Astrocyte (in vitro differentiated cells and primary cell): ENCODE data around the gene TTLL5.

Experiments
- CTCF ChIP-seq: IDR thresholded peaks from 2 replicates; pipeline ENCODE4 v1.5.1; 2011; ENCODE audit warnings: low read depth, mild to moderate bottlenecking, inconsistent platforms, low read length, moderate library complexity; ENCODE audit not compliant: insufficient read depth
- EZH2 ChIP-seq: IDR thresholded peaks from 2 replicates; pipeline ENCODE4 v1.6.1; 2012; ENCODE audit warnings: mild to moderate bottlenecking, low read length, inconsistent platforms; ENCODE audit not compliant: insufficient read depth

GRCh38 chr14:75742867-75743266, 81.8 kb downstream of the TTLL5 start:
- TF ChIP-seq CTCF (no peak), EZH2 (no peak)
